NOMO-1 treated with dmso at 0.1 percent for 144 hours (cell line): ENCODE data around the gene KCNJ9.
"Not testable (repeated sequence)": the region's sequence is repeated elsewhere in the genome, so short reads cannot be mapped to it uniquely, and the experiment has no call there.

ENCODE experiments used
- DNase-seq: peaks from one replicate; lab custom pipeline; 2025; ENCODE audit not compliant: unreplicated experiment; lab: John Stamatoyannopoulos, UW

The KCNJ9 gene

DNA sequence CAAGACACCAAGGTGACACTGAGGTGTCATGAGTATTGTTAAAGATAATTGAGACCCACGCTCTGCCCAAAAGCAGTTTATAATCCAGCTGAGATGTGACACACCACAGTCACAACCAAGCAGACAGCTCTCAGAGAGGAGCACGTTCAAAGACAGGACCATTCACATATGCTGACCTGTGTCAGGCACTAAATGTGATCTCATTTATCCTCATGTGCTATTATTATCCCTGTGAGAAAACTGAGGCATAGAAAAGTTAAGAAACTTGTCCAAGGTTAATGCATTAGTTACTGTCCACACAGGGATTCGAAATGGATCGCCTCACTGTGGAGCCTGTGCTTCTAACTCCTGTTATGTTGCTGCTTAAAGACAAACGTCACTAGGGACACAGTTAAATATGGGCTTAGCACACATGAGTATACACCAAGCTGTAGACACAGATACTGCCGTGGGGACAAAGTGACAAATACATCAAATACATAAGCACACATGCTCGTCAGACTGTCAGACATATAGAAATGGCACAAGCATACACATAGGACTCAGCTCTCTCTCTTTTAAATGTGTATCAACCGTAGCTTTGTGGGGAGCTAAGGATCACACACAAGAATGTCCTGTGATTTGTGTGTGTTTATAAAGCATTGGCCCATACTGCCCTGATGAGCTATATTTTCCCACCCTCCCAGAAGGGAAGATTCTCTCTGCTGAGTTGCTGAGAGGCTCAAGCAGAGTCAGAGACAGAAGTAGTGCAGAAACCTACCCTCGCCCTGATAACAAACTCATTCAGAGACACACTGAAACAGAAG is 20.6 kb downstream of the KCNJ9 start:
- no peak for DNase-seq

DNA sequence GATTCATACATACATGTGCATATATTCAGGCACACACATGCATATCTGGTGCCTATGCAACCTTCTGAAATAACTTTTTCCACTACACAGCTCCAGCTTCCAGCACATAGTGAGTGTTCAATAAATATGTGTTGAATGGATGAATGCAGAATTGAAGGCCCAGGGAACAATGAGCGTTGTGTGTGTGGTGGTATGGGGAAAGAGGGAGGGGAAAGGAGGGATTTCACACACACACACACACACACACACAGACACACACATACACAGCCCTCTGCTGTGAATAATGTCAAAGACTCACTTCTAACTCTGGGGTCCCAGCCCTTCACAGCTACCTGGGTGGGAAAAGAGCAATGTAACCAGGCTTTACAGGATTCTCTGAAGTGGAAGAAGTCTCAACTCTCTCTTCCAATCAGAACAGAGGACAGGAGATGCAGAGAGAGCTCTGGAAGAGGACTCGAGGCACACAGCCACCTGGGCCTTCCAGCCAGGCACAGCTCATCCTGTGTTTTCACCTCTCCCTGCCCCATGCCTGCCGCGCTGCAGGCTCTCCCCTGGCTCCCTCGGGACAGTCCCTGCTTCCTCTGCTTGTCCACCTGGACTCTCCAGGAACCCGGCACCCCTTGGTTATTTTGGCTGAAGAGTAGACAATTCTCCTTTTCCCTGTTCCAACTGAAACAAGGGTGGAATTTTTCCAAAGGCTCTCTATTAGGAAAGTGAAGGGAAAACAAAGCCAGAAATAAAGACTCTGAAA is 22.5 kb downstream of the KCNJ9 start:
- DNase-seq, result no peak

DNA sequence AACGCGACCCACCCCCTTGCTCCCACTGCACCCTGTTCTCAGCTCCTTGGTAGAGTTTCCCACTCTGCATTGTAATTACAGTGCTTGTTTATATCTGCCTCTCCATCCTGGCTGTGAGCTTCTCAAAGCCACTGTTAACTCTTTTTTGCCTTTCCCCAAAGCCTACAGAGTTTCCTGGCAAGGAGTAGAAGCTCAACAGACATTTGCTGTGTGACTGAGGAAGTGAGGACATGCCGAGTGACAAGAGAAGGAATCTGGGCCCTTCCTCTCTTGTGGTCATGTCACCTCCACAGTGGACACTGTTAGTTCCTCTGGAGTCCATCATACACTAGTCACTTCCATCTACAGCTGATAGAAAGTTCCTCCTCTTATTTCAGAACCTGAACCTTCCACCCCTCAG is 23.1 kb downstream of the KCNJ9 start:
- peak; percentile 4 for DNase-seq

DNA sequence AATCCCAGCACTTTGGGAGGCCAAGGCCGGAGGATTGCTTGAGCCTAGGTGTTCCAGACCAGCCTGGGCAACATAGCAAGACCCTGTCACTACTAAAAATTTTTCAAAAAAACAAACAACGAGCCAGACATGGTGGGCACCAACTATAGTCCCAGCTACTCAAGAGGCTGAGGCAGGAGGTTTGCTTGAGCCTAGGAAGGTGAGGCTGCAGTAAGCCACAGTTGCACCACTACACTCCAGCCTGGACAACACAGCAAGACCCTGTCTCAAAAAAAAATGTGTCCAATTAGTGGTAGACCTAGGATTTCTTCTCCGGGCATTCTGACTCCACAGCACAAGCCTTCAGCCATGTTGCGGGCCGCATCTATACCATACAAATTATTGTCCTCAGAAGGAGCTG is 23.8 kb downstream of the KCNJ9 start:
- no peak for DNase-seq

DNA sequence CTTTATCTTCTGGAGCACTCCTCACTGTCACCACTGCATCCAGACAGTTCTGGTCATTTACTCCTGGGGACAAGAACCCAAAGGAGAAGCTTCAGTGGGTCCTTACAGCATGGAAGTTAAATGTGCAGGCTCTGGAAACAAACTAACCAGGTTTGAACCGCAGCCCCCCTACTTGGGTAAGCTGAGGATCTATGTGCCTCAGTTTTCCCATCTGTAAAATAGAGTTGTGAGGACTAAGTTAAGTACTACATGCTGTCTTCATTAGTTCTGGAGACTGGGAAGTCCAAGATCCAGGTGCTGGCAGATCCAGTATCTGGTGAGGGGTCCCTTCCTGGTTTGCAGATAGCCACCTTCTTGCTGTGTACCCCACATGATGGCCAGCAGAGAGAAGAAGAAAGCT is 26.2 kb downstream of the KCNJ9 start:
- DNase-seq, result no peak

DNA sequence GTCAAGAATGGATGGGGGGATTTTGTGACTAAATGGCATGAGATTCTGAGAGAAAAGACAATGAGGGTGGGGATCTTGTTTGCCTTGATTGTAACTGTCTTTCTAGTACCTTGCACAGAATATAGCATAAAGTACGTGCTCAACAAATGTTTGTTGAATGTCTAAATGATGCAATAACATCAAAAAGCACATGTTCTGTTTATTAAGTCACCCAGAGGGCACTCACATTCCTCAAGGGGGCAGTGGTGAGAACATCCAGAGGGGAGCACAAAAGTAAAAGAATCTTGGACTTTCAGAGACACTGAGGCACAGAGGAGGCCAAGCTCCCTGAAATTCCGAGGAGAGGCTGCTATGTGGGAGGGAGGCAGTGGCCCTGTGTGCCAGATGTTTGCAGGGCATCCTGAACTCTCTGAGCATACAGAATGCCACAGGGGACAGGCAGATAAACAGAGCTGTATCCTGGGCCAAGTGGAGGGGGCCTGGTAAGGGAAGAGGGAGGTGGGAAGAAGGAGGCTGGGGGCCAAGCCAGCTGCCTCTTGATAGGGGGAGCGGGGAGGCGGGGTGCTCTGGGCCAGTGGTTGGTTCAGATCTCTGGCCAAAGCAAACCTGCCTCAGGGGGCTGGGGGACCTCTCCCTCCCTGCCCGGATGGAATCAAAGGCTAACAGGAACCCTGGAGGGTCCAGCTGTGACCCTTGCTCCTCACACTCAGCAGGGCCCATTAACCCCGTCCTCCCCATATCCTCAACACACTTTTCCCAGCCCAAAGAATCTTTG is 27.7 kb downstream of the KCNJ9 start:
- peak; percentile 7 for DNase-seq

DNA sequence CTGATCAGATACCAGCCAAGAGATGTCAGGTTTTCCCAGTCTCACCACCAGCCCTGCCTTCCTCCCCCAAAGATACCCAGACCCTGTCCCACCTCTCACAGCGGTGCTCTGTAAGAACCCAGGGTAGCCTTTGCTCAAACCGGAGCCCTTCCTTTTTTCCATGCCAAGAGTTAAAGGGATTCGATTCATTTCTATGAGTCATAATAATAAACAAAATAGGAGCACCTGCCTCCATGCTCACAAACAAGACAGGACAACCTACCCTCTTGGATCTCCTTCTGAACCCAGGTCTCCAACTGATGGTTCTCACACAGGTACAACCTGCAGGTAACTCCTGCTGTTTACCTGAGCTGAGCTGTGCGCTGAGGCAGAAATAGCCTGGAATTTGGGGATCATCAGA is 28.3 kb downstream of the KCNJ9 start:
- DNase-seq, result no peak

DNA sequence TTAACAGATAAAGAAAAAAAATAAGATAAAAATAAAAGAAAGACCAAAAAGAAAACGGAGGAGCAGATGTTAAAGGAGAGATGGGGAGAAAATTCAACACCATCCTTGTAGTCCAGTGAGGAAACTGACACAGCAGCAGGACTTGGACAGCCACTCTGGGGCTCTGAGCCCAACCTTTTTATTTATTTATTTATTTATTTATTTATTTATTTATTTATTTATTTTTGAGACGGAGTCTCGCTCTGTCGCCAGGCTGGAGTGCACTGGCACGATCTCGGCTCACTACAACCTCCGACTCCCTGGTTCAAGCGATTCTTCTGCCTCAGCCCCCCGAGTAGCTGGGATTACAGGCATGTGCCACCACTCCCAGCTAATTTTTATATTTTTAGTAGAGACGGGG is 30.1 kb downstream of the KCNJ9 start:
- not testable (repeated sequence) for DNase-seq

DNA sequence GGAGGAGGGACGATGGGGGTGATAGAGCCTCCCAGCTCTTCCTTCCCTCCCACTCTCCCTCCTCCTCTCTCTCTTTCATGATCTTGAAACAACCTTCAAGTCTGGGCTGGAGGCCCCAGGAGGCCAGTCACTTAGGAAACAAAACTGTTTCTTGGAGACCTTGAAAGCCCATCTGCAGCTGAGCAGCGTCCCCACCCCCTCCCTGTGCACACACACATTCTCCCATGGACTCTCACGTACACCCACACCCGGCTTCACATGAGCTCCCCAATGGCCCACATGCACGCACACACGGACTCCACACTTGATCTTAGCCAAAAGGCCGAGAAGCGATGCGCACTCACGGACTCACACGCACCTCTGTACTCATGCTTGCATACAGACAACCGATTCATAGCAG is 31.0 kb downstream of the KCNJ9 start:
- no peak for DNase-seq

DNA sequence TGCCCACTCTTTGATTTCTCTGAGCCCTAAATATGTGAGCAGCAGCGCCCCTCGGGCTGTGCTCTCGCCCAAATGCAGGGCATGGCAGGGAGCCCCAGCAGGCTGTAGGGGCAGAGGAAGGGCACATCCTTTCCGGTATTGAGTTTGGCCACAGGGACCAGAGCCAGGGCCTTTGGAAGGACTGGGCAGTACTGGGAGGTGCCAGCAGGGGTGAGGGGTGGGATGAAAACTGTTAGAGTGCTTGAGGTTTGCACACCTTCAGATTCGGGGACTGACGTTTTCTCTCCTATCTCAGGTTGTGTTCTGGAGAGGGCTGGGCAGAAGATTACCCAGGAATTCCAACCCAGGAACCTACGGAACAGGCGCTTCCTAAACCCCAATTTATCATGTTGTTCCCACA is 32.1 kb downstream of the KCNJ9 start:
- DNase-seq, result no peak

DNA sequence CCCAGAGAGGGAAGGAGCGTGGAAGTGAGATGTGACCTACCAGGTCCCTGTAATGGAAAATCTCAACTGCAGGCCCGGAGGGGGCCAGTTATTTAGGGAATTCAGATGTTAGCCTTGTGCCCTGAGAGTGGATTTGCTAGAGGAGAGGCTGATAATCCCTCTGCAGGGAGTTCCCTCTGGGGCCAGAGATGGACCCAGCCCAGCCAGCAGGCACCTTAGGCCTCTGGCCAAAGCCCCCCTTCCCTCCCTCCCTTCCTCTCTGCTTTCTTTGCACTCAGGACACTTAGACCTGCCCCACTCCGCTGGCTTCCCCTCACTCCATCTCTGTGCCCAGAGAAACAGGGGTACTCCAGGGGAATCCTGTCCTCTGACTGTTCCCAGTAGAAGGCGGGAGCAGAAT is 32.7 kb downstream of the KCNJ9 start:
- DNase-seq, result no peak

DNA sequence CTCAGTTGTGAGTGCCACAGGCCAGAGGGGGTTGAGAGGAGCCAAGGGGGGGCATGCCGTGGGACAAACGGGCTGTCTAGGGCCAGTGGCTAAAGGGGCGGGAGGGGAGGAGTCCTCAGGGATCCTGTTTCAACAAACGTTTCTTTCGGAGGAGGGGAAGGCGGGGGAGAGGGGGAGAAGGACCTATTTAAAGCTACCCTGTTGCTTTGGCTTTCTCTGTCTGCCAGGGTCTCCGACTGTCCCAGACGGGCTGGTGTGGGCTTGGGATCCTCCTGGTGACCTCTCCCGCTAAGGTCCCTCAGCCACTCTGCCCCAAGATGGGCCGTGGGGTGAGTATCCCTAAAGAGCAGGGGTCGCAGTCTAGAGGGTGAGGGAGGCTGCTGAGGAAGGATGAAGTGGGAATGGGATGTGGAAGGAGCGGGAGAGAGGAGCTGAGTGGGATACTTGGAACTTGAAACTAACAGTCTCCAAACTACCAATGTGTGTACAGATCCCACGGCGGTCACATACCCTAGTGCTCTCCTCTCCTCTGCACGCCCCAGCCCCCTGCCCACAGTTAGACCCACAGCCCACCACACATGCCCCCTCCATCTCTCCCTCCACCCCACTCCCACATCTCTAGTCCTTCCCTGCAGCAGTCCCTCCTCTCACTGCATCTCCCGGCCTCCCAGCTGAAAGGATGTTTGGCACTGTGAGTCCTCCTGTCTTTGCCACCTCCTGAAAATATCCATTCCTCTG is 34.4 kb downstream of the KCNJ9 start, which contains the start of gene ATP1A2:
TSS of gene ATP1A2 (plus strand) at position 215 of the 738 bp plus-strand sequence. CDS start at position 318, 103 bp downstream.
- no peak for DNase-seq

DNA sequence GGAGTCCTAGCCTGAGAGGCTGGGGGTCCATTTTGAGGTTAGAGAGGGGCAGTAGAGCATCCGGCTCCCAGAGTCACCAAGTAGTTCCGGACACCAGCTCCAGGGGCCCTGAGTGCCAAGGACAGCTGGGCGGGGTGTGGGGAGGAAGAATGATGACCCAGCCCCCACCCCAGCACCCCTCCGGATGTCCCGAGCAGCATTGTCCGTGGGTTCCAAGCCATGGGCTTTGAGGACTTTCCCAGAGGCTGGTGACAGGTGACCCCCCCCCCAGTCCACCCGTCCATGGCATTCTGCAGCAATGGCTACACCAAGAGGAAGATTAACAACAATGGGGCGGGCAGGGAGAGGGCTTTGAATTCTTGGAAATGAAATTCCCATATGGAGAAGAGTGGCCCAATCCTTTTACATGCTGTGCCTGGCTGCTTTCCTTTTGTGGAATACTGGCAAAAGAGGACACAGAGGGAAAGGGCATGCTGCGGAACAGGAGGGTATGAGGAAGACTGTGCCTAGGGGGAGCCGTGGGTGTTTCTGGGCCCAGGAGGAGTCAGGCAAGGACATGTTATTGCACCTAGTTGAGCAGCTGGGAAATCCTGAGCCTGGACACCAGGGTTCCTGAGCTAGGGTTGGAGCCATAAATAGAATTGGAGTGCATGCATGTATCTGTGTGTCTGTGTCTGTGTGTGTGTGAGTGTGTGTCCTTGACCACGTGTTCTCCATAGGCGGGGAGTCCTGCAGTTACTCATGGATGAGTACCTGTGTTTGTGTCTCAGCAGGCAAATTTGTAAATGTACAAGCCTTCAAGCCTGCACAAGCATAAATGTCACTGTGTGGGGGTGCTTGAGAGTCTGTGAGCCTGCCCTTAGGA is 35.2 kb downstream of the KCNJ9 start:
- DNase-seq, result no peak

DNA sequence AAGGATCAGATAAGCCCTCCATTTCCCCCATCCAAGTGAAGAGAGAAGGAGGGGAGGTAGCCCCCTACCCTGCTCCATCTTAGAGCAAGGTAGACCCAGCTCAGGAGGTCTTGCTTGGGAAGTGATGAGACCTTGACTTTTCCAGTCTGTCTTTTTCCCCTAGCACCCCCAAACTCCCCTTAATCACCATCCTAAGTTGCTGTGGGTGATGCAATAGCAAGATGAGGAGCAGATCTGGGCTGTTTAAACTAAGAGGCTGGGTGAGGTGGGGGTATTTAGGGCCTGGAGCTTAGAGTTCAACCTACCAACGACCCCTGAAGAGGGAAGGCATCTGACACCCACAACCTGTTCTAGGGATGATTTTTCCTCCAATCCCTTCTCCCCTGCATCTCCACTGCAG is 36.0 kb downstream of the KCNJ9 start:
- no peak for DNase-seq

DNA sequence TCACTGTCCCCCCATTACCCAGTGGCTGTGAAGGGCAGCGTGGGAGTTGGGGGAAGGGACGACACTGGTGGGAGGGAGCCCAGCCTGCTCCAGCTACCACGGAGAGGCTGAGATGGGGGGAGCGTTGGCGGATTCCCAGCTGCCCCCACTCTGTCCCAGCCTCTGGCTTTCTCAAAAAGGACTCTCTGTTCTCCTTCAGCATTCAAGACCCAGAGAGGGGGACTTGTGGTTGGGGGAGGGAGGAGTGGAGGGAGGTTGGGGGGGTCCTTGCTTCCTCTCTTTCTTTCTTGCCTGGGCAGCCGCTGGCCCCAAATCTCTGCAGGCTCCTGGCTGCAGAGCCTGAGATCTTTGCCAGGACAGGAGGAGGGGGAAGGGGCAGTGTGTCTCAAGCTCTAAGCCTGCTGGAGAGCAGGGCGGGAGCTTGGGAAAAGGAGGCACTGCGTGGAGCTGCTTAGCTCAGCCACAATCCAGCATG is 36.4 kb downstream of the KCNJ9 start:
- no peak for DNase-seq

DNA sequence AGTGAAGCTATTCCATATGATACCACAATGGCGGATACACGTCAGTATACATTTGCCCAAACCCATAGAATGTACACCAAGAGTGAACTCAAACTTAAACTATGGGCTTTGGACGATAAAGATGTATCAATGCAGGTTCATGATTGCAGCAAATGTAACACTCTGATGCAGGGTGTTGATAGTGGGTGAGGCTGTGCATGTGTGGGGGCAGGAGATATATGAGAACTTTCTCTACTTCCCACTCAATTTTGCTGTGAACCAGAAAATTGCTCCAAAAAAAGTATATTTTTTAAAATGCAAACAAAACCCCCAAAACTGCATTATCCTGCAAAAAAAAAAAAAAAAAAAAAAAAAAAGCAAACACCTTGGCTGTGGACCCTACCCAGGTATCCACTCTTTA is 37.6 kb downstream of the KCNJ9 start:
- no peak for DNase-seq

DNA sequence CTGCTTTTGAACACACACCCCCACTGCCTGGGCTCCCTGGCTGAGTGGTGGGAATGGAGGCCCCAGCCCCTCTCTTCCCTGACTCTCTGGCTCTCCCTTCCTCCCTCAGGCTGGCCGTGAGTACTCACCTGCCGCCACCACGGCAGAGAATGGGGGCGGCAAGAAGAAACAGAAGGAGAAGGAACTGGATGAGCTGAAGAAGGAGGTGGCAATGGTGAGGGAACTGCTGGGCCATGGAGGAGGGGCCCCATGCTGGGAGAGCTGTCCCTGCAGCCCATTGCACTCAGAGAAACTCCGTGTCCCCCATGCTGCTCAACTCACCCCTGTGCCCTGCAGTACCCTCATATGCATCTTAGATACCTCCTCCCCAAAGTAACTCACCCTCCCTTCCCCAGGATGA is 39.5 kb downstream of the KCNJ9 start:
- DNase-seq, result no peak

DNA sequence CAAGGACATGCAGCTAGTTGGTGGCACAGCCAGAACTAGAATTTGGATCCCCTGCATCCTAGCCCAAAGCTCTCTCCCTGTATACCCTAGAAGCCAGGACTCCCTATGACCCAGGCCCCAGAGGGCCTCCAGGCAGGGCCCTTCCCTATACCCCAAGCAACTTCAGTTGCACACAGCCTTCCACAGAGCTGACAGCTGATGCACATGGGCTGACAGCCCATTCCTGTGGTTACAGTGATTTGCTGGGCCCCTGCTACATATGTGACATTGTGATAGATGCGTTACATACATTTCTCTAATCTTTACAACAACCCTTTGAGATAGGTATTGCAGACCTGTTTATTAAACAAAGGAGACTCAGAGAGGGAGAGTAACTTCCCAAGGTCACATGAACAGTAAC is 40.0 kb downstream of the KCNJ9 start:
- DNase-seq, result no peak

DNA sequence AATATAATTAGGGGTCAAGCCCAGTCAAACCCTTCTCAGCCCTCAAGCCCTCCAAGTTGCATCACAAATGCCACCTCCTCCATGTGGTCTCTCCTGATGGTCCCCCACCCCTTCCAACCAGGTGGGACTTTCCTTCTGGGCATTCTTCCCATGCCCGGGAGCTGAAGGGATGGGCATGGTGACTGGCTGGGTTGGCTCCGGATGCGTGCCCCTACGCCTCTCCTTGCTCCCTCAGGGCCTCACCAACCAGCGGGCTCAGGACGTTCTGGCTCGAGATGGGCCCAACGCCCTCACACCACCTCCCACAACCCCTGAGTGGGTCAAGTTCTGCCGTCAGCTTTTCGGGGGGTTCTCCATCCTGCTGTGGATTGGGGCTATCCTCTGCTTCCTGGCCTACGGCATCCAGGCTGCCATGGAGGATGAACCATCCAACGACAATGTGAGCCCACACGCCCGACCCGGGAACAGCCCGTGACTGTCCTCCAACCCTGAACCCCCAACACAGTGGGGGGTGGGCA is 41.7 kb downstream of the KCNJ9 start:
- no peak for DNase-seq

DNA sequence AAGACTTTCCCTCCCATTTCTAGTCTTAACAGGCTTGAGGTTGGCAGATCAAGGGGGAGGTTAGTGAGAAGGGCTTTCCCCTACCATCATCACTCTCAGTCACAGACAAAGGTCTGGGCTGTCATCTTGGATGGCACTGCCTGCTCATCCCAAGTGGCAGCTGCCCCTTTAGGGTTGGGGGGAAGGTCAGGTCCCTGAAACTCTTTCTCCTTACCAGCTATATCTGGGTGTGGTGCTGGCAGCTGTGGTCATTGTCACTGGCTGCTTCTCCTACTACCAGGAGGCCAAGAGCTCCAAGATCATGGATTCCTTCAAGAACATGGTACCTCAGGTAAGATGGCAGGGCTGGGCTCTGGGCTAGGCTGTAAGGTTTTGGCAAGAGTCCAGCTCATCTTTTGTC is 42.4 kb downstream of the KCNJ9 start:
- no peak for DNase-seq
